Karpas-422 (cell line): ENCODE measurements around the gene TMEM42. TPM values are rescaled to one million over a fixed set of nuclear protein-coding genes. Genes with fewer than 3 reads are reported as not detected.
A peak's percentile ranks its signal among the peaks of the same experiment; 100 is the strongest.

Source experiments
- DNase-seq: peaks from one replicate; pipeline ENCODE4 v3.0.0-alpha.2; 2015
- H2AFZ ChIP-seq: fragments of 200-600 bp; sonication (generic); 2 replicates; pipeline ENCODE4 v1.6.1; 2014; ENCODE audit warnings: antibody characterized with exemption, low read length, mixed read lengths
- H3K27ac ChIP-seq: fragments of 200-600 bp; sonication (generic); 2 replicates; pipeline ENCODE4 v1.5.1; 2014; ENCODE audit warnings: mild to moderate bottlenecking, low read length, moderate library complexity
- H3K27me3 ChIP-seq: fragments of 200-600 bp; sonication (generic); 2 replicates; pipeline ENCODE4 v1.6.1; 2014; ENCODE audit warnings: low read length, mixed read lengths
- H3K36me3 ChIP-seq: fragments of 200-600 bp; sonication (generic); 2 replicates; pipeline ENCODE4 v1.6.1; 2014; ENCODE audit warnings: low read length, mixed read lengths; ENCODE audit not compliant: insufficient read depth
- H3K4me1 ChIP-seq: fragments of 200-600 bp; sonication (generic); 2 replicates; pipeline ENCODE4 v1.6.1; 2014; ENCODE audit warnings: mild to moderate bottlenecking, low read length, mixed read lengths
- H3K4me2 ChIP-seq: fragments of 200-600 bp; sonication (generic); 2 replicates; pipeline ENCODE4 v1.6.1; 2014; ENCODE audit warnings: low read length, low read depth, mild to moderate bottlenecking; ENCODE audit not compliant: poor library complexity, severe bottlenecking
- H3K4me3 ChIP-seq: fragments of 200-600 bp; sonication (generic); 2 replicates; pipeline ENCODE4 v1.5.1; 2014; ENCODE audit warnings: mild to moderate bottlenecking, antibody characterized with exemption, low read length, mixed read lengths
- H3K79me2 ChIP-seq: fragments of 200-600 bp; sonication (generic); 2 replicates; pipeline ENCODE4 v1.6.1; 2014; ENCODE audit warnings: mild to moderate bottlenecking, low read length, mixed read lengths
- H3K9ac ChIP-seq: fragments of 200-600 bp; sonication (generic); 2 replicates; pipeline ENCODE4 v1.6.0; 2014; ENCODE audit warnings: low read length
- H3K9me2 ChIP-seq: fragments of 200-600 bp; sonication (generic), shearing (Covaris generic); replicated peaks from 2 replicates; pipeline ENCODE4 v1.6.0; 2014; ENCODE audit warnings: mild to moderate bottlenecking, low read length, moderate library complexity; ENCODE audit not compliant: insufficient read depth
- H3K9me3 ChIP-seq: fragments of 300-700, 200-600 bp; sonication (generic); 2 replicates; pipeline ENCODE4 v1.6.1; 2014; ENCODE audit warnings: low read length, mixed read lengths
- H4K20me1 ChIP-seq: fragments of 200-600 bp; sonication (generic); 2 replicates; pipeline ENCODE4 v1.6.1; 2014; ENCODE audit warnings: mild to moderate bottlenecking, antibody characterized with exemption, low read length, low read depth; ENCODE audit not compliant: insufficient read depth
- total RNA-seq: library from RNA; depleted of rRNA; stranded (reverse); fragments of >200 nt; shearing (Covaris generic); gene quantifications from 2 replicates; pipeline ENCODE4 v1.2.3, GENCODE V29; 2014; ENCODE audit warnings: low replicate concordance

Gene TMEM42
- total RNA-seq, 1 experiment from 2014 or later: 19.2 TPM

GRCh38 chr3:44883213-44883955 lies 21.7 kb downstream of the TMEM42 start:
- H3K9ac ChIP-seq: no peak overlapping the region
- no peaks in the 10 kb centered on the region for H3K4me1 ChIP-seq
- DNase-seq: peak; percentile 57
- no peaks in the 10 kb centered on the region for H3K36me3 ChIP-seq
- H3K79me2 ChIP-seq: no peaks in the 10 kb centered on the region
- H3K27me3 ChIP-seq: no peaks in the 10 kb centered on the region
- no peak overlapping the region for H3K4me3 ChIP-seq
- H3K9me2 ChIP-seq: no peaks in the 10 kb centered on the region
- no peak overlapping the region for H3K27ac ChIP-seq
- no peak overlapping the region for H2AFZ ChIP-seq
- no peaks in the 10 kb centered on the region for H3K9me3 ChIP-seq
- no peaks in the 10 kb centered on the region for H4K20me1 ChIP-seq
- no peak overlapping the region for H3K4me2 ChIP-seq

- H3K4me2 ChIP-seq: no peak overlapping the region
- no peaks in the 10 kb centered on the region for H3K4me1 ChIP-seq
- no peak overlapping the region for H2AFZ ChIP-seq
- H3K27ac ChIP-seq: no peak overlapping the region
- H3K9ac ChIP-seq: no peak overlapping the region
- H3K9me2 ChIP-seq: no peaks in the 10 kb centered on the region
- DNase-seq: no peak
- H3K9me3 ChIP-seq: no peaks in the 10 kb centered on the region
- no peak overlapping the region for H3K4me3 ChIP-seq
- no peaks in the 10 kb centered on the region for H4K20me1 ChIP-seq
- no peaks in the 10 kb centered on the region for H3K79me2 ChIP-seq
- H3K27me3 ChIP-seq: no peaks in the 10 kb centered on the region
- no peaks in the 10 kb centered on the region for H3K36me3 ChIP-seq
Measured at GRCh38 chr3:44883999-44884431, 22.3 kb downstream of the TMEM42 start.

GRCh38 chr3:44885618-44886017 lies 23.9 kb downstream of the TMEM42 start:
- Histone ChIP-seq H3K4me2 (no peak overlapping the region), H3K9ac (no peak overlapping the region)

GRCh38 chr3:44886561-44886960 lies 24.8 kb downstream of the TMEM42 start:
- H3K79me2 ChIP-seq: no peaks in the 10 kb centered on the region
- no peak for DNase-seq
- no peaks in the 10 kb centered on the region for H3K4me1 ChIP-seq
- no peak overlapping the region for H3K27ac ChIP-seq
- H3K27me3 ChIP-seq: no peaks in the 10 kb centered on the region
- H3K4me3 ChIP-seq: no peak overlapping the region
- no peak overlapping the region for H3K9ac ChIP-seq
- H2AFZ ChIP-seq: no peak overlapping the region
- H4K20me1 ChIP-seq: no peaks in the 10 kb centered on the region
- no peak overlapping the region for H3K4me2 ChIP-seq
- H3K36me3 ChIP-seq: no peaks in the 10 kb centered on the region
- H3K9me3 ChIP-seq: no peaks in the 10 kb centered on the region
- no peaks in the 10 kb centered on the region for H3K9me2 ChIP-seq

More at GRCh38 chr3:44885618-44886017, 23.9 kb downstream of the TMEM42 start:
- Histone ChIP-seq H3K9me3 (no peaks in the 10 kb centered on the region), H3K27me3 (no peaks in the 10 kb centered on the region), H3K27ac (no peak overlapping the region), H3K36me3 (no peaks in the 10 kb centered on the region), H4K20me1 (no peaks in the 10 kb centered on the region), H2AFZ (no peak overlapping the region), H3K4me1 (no peaks in the 10 kb centered on the region), H3K4me3 (no peak overlapping the region), H3K9me2 (no peaks in the 10 kb centered on the region), H3K79me2 (no peaks in the 10 kb centered on the region)
- no peak for DNase-seq

GRCh38 chr3:44887101-44887500 lies 25.4 kb downstream of the TMEM42 start:
- H3K4me2 ChIP-seq: no peak overlapping the region
- H3K36me3 ChIP-seq: no peaks in the 10 kb centered on the region
- no peaks in the 10 kb centered on the region for H3K4me1 ChIP-seq
- no peak overlapping the region for H3K4me3 ChIP-seq
- H3K27me3 ChIP-seq: no peaks in the 10 kb centered on the region
- H3K27ac ChIP-seq: no peak overlapping the region
- H3K9me2 ChIP-seq: no peaks in the 10 kb centered on the region
- H4K20me1 ChIP-seq: no peaks in the 10 kb centered on the region
- H3K79me2 ChIP-seq: no peaks in the 10 kb centered on the region
- H2AFZ ChIP-seq: no peak overlapping the region
- no peak overlapping the region for H3K9ac ChIP-seq
- no peaks in the 10 kb centered on the region for H3K9me3 ChIP-seq
- no peak for DNase-seq

GRCh38 chr3:44890258-44890657 lies 28.5 kb downstream of the TMEM42 start:
- H3K9me2 ChIP-seq: no peaks in the 10 kb centered on the region
- no peak overlapping the region for H3K27ac ChIP-seq
- no peaks in the 10 kb centered on the region for H3K36me3 ChIP-seq
- no peaks in the 10 kb centered on the region for H3K27me3 ChIP-seq
- no peaks in the 10 kb centered on the region for H3K4me1 ChIP-seq
- no peak overlapping the region for H3K4me3 ChIP-seq
- H4K20me1 ChIP-seq: no peaks in the 10 kb centered on the region
- H3K79me2 ChIP-seq: no peaks in the 10 kb centered on the region
- no peak for DNase-seq
- no peak overlapping the region for H3K4me2 ChIP-seq
- no peak overlapping the region for H3K9ac ChIP-seq
- H2AFZ ChIP-seq: no peak overlapping the region
- no peaks in the 10 kb centered on the region for H3K9me3 ChIP-seq

GRCh38 chr3:44890852-44891251 lies 29.1 kb downstream of the TMEM42 start:
- no peaks in the 10 kb centered on the region for H3K9me2 ChIP-seq
- no peaks in the 10 kb centered on the region for H3K4me1 ChIP-seq
- no peak for DNase-seq
- H2AFZ ChIP-seq: no peak overlapping the region
- H3K9me3 ChIP-seq: no peaks in the 10 kb centered on the region
- no peak overlapping the region for H3K9ac ChIP-seq
- H3K36me3 ChIP-seq: no peaks in the 10 kb centered on the region
- no peaks in the 10 kb centered on the region for H3K79me2 ChIP-seq
- H4K20me1 ChIP-seq: no peaks in the 10 kb centered on the region
- no peak overlapping the region for H3K4me3 ChIP-seq
- H3K4me2 ChIP-seq: no peak overlapping the region
- H3K27ac ChIP-seq: no peak overlapping the region
- no peaks in the 10 kb centered on the region for H3K27me3 ChIP-seq

- Histone ChIP-seq H4K20me1 (no peaks in the 10 kb centered on the region), H3K9me2 (no peaks in the 10 kb centered on the region), H2AFZ (no peak overlapping the region), H3K79me2 (no peaks in the 10 kb centered on the region), H3K9ac (no peak overlapping the region), H3K4me3 (no peak overlapping the region), H3K27ac (no peak overlapping the region), H3K9me3 (no peaks in the 10 kb centered on the region), H3K27me3 (no peaks in the 10 kb centered on the region), H3K4me2 (no peak overlapping the region), H3K4me1 (peaks cover 8% of the 10 kb centered on the region), H3K36me3 (no peaks in the 10 kb centered on the region)
- no peak for DNase-seq
Measured at GRCh38 chr3:44892689-44893088, 31.0 kb downstream of the TMEM42 start.
